ENCODE data around the gene PRDM15. TPM values are rescaled to one million over a fixed set of nuclear protein-coding genes. Genes with fewer than 3 reads are reported as not detected.
A peak's percentile ranks its signal among the peaks of the same experiment; 100 is the strongest.

The PRDM15 gene
- polyA plus RNA-seq, 3 donors, result 0.19 to 19.0 (median 0.74) TPM

DNA sequence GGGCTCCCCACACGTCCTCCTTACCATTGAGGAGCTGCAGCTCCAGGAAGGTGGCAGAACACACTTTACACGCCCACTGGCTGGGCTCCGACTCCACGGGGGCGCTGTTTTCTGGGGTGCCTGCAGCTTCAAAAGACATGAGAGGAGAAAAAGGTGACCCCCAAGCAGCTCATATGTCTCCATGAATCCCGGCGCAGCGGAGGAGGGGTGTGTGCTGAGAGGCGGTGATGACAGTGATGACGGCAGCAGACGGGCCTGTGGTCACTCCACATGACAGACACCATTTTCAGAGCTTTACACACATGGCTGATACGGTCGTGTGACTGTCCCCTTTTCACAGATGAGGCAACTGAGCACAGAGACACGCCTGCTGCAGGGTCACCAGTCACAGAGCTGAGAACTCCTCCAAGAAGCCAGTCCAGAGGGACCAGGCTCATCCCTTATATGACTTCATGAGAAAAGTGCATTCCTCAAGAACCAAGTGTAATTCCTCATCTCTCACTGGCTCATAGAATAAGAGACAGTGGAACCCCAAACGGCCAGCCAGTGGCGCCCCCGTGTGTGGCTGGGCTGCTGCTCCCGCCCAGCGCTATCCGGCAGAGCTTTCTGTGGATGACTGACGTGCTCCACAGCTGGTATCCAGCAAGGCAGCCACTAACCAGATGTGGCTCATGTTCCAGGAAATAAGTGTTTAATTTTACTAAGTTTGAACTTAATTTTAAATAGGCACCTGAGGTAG is 31.9 kb downstream of the PRDM15 start:
- H3K9me3 Mint-ChIP-seq, result peaks cover 0 to 4% (median 2%) of the 10 kb centered on the region in 7 donors
- no peak overlapping the region for H3K9ac ChIP-seq (ENCODE audit: insufficient read depth, low read length, poor library complexity, severe bottlenecking)
- H3K79me2 ChIP-seq (ENCODE audit: insufficient read depth, low read length), result no peaks in the 10 kb centered on the region
- H3K4me1 Mint-ChIP-seq, result no peaks in the 10 kb centered on the region
- H4K20me1 ChIP-seq (ENCODE audit: insufficient read depth, low read length), result no peaks in the 10 kb centered on the region
- no peak overlapping the region for H3K4me3 Mint-ChIP-seq
- H3K27ac ChIP-seq (ENCODE audit: low read depth in 1 of 2, low read length in 2 of 2), result no peak overlapping the region
- H3K4me1 ChIP-seq (ENCODE audit: control insufficient read depth in 1 of 2, insufficient read depth in 2 of 2, low read length in 2 of 2), result no peaks in the 10 kb centered on the region
- DNase-seq, result no peak
- WGBS (ENCODE audit: insufficient coverage), result 74% methylated on average over 8 of the region's 21 CpGs
- no peak for TF ChIP-seq CTCF (IDR thresholded peaks at IDR 0.05)
- no peaks in the 10 kb centered on the region for H3K9me3 ChIP-seq (replicated peaks in 1 of 2; ENCODE audit: control insufficient read depth in 1 of 2, insufficient read depth in 1 of 2, low read length in 2 of 2)
- H3K36me3 ChIP-seq (replicated peaks in 1 of 2; ENCODE audit: control insufficient read depth in 1 of 2, insufficient read depth in 2 of 2, low read length in 2 of 2), result peaks cover 17 to 44% of the 10 kb centered on the region in 2 donors
- no peak overlapping the region for H2AFZ ChIP-seq (ENCODE audit: insufficient read depth, low read depth, low read length, poor library complexity, severe bottlenecking)
- H3K36me3 Mint-ChIP-seq, result peaks cover 26 to 61% of the 10 kb centered on the region in 2 donors
- H3K4me3 ChIP-seq (replicated peaks in 1 of 3; ENCODE audit: low read depth in 2 of 3, low read length in 3 of 3), result no peak overlapping the region
- H3K4me2 ChIP-seq (replicated peaks; ENCODE audit: extremely low read depth, low read length, poor library complexity, severe bottlenecking), result no peak overlapping the region
- no peak overlapping the region for H3K27ac Mint-ChIP-seq
- peaks cover 0 to 1% (median 0%) of the 10 kb centered on the region in 3 donors for H3K27me3 Mint-ChIP-seq (ENCODE audit: low read depth in 3 of 3)
- H3K27me3 ChIP-seq (ENCODE audit: control insufficient read depth in 2 of 2, insufficient read depth in 2 of 2, low read length in 2 of 2), result no peaks in the 10 kb centered on the region
- intact Hi-C loops (cut with micrococcal nuclease), result no loop called here

GRCh38 chr21:41846536-41846935 is 32.6 kb downstream of the PRDM15 start:
- intact Hi-C loops (cut with micrococcal nuclease), result no loop called here
- H2AFZ ChIP-seq (ENCODE audit: insufficient read depth, low read depth, low read length, poor library complexity, severe bottlenecking), result no peak overlapping the region
- Mint-ChIP-seq H3K27me3 (ENCODE audit: low read depth in 3 of 3) (peaks cover 0 to 1% (median 0%) of the 10 kb centered on the region in 3 donors), H3K4me1 (no peaks in the 10 kb centered on the region), H3K36me3 (peaks cover 29 to 58% of the 10 kb centered on the region in 2 donors), H3K27ac (peak overlapping the region in 1 of 7 donors; percentile 42), H3K4me3 (no peak overlapping the region), H3K9me3 (peaks cover 0 to 4% (median 3%) of the 10 kb centered on the region in 7 donors)
- no peak overlapping the region for H3K9ac ChIP-seq (ENCODE audit: insufficient read depth, low read length, poor library complexity, severe bottlenecking)
- H4K20me1 ChIP-seq (ENCODE audit: insufficient read depth, low read length), result no peaks in the 10 kb centered on the region
- DNase-seq, result no peak
- H3K27me3 ChIP-seq (ENCODE audit: control insufficient read depth in 2 of 2, insufficient read depth in 2 of 2, low read length in 2 of 2), result no peaks in the 10 kb centered on the region
- no peak overlapping the region for H3K4me2 ChIP-seq (replicated peaks; ENCODE audit: extremely low read depth, low read length, poor library complexity, severe bottlenecking)
- 100% methylated on average over 4 of the region's 7 CpGs for WGBS (ENCODE audit: insufficient coverage)
- no peaks in the 10 kb centered on the region for H3K79me2 ChIP-seq (ENCODE audit: insufficient read depth, low read length)
- no peak for TF ChIP-seq CTCF (IDR thresholded peaks at IDR 0.05)
- no peaks in the 10 kb centered on the region for H3K9me3 ChIP-seq (replicated peaks in 1 of 2; ENCODE audit: control insufficient read depth in 1 of 2, insufficient read depth in 1 of 2, low read length in 2 of 2)
- no peak overlapping the region for H3K4me3 ChIP-seq (replicated peaks in 1 of 3; ENCODE audit: low read depth in 2 of 3, low read length in 3 of 3)
- H3K4me1 ChIP-seq (ENCODE audit: control insufficient read depth in 1 of 2, insufficient read depth in 2 of 2, low read length in 2 of 2), result no peaks in the 10 kb centered on the region
- no peak overlapping the region for H3K27ac ChIP-seq (ENCODE audit: low read depth in 1 of 2, low read length in 2 of 2)
- H3K36me3 ChIP-seq (replicated peaks in 1 of 2; ENCODE audit: control insufficient read depth in 1 of 2, insufficient read depth in 2 of 2, low read length in 2 of 2), result peaks cover 12 to 37% of the 10 kb centered on the region in 2 donors
